ENCODE results near the gene ITGA3. TPM values are rescaled to one million over a fixed set of nuclear protein-coding genes. Genes with fewer than 3 reads are reported as not detected.

ITGA3 gene
- total and polyA plus RNA-seq, 8 donors = 16.8 to 61.2 (median 26.2) TPM

DNA sequence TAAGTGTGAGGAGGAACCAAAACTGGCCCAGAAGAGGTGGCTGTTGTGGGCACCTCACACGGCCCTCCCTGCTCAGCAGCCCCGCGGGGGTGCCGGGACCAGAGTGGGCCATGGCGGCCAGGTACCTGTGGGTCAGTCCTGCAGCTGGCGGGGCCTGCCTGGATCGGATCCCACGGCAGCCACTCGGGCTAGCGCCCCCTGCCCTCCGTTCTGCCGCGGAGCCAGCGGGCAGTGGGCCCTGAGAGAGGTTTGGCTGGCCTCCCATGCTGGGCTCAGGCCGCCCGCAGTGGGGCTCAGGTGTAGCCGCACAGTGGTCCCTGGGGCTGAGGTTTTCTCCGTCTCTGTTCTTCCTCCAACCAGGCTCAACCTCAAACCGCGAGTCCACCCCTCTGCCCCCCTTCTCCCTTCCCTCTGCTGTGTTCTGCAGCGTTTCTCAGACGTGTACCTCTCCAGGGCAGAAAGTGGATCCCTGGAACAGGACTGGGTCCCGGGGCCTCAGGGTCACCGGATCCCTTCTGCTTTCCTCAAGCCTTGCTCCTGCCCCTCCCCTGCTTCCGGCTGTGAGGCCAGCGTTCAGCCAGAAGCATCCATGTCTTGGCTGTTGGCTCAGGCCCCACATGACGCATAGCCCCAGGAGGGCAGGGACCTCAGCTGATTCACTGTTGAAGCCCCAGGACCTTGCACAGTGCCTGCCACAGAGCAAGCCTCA is 28.6 kb upstream of the ITGA3 start:
- intact Hi-C loops (cut with DNase I) = loop anchor here in 2 of 3 donors (2.0 to 5.0 kb wide), 2 partner anchors 60 to 61 kb away; no protein-coding TSS in a partner anchor
- no peaks in the 10 kb centered on the region for H3K9me3 ChIP-seq
- H3K36me3 ChIP-seq = no peaks in the 10 kb centered on the region
- H3K4me3 ChIP-seq = peak overlapping the region in 1 of 4 donors; percentile 10
- ATAC-seq (peak; percentile 47 to 80 (median 64)), FAIRE-seq (no peak), DNase-seq (peak in 2 of 6 donors; percentile 36 to 69)
- peak overlapping the region in 1 of 4 donors; percentile 9 for H3K27ac ChIP-seq
- TF ChIP-seq CTCF (IDR thresholded peaks at IDR 0.05) = no peak
- H3K4me1 ChIP-seq = peaks cover 0 to 5% (median 4%) of the 10 kb centered on the region in 3 donors
- H3K27me3 ChIP-seq = no peaks in the 10 kb centered on the region
- whole genome bisulfite sequencing, 2 donors = 8 to 10% methylated on average over 26 to 27 of the region's 27 CpGs

DNA sequence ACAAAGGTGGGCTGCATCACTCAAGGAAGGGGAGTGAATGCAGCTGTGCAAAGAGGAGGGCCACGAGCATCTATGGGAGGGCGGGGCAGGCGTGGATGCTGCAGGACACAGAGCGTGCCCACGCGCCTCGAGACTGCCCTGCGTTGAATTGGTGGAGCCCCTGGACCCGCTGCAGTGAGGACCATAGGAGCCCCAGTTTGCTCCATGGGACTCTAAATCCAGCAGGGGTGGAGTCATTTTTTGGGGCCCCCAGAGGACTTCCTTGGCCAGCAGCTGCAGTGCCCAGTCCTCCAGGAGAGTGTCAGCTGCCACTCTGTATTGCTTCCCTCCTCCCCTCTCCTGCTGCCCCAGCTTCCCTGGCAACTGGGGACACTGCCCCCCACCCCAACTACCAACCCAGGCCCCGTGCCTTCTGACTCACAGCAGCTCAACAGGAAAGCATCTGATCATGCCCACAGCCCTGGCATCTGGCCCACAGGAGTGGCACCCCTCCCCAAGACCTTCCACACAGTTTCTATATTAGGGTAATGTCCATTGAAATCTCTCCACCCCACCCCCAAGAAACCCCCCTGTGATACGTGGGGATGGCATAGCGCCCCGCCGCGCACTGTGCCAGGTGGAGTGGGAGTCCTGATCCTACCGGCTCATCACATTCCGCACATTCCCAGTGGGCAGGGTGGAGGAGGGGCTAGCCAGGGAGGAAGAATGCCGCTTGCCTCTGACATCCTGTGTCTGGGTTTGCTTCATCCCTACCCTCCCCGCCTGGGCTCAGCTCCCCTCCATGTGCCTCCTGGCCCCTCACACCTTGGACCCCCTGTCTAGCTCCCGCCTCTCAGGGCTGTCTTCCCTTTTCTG is 27.8 kb upstream of the ITGA3 start:
- no peaks in the 10 kb centered on the region for H3K36me3 ChIP-seq
- no peaks in the 10 kb centered on the region for H3K9me3 ChIP-seq
- TF ChIP-seq CTCF (IDR thresholded peaks at IDR 0.05) = no peak
- H3K27me3 ChIP-seq = no peaks in the 10 kb centered on the region
- WGBS, 2 donors = 45 to 54% methylated on average over 20 of the region's 20 CpGs
- DNase-seq (peak in 1 of 6 donors; percentile 44), FAIRE-seq (no peak), ATAC-seq (peak; percentile 37 to 60 (median 44))
- peak overlapping the region in 1 of 4 donors; percentile 9 for H3K27ac ChIP-seq
- H3K4me1 ChIP-seq = peaks cover 0 to 5% (median 4%) of the 10 kb centered on the region in 3 donors
- intact Hi-C loops (cut with DNase I) = loop anchor here in 2 of 3 donors (2.0 to 5.0 kb wide), 2 partner anchors 59 to 61 kb away; no protein-coding TSS in a partner anchor
- no peak overlapping the region for H3K4me3 ChIP-seq

GRCh38 chr17:50028736-50029120 is 27.2 kb upstream of the ITGA3 start:
- DNase-seq = no peak

DNA sequence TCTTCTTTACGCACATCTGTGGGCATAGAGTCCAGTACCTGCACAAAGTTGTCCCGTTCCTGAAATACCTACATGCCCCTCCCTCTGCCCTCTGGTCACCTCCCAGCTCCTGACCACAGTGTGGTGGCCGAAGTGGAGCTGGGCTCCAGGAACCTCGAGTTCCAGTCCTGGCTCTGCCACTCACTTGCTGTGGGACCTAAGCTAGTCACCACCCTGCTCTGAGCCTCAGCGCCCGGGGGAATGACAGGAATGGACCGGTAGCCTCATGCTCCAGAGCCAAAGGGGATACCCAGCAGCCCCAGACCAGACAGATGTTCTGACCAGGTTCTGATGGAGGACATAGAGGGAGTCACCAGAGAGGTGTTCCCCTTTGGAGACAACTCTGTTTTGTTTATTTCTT is 26.7 kb upstream of the ITGA3 start:
- Histone ChIP-seq H3K27me3 (no peaks in the 10 kb centered on the region), H3K4me1 (peaks cover 0 to 5% (median 4%) of the 10 kb centered on the region in 3 donors), H3K27ac (no peak overlapping the region), H3K4me3 (no peak overlapping the region), H3K36me3 (no peaks in the 10 kb centered on the region), H3K9me3 (no peaks in the 10 kb centered on the region)
- ATAC-seq = no peak
- no peak for TF ChIP-seq CTCF (IDR thresholded peaks at IDR 0.05)
- no peak for FAIRE-seq
- no peak for DNase-seq
- whole genome bisulfite sequencing, 2 donors = 69 to 73% methylated on average over 7 of the region's 7 CpGs
- intact Hi-C loops (cut with DNase I) = loop anchor here in 1 of 3 donors (5.0 kb wide), 1 partner anchor 58 kb away; no protein-coding TSS in a partner anchor

More at GRCh38 chr17:50028736-50029120, 27.2 kb upstream of the ITGA3 start:
- no peak overlapping the region for H3K4me3 ChIP-seq
- no peaks in the 10 kb centered on the region for H3K9me3 ChIP-seq
- FAIRE-seq (no peak), ATAC-seq (no peak)
- no peak overlapping the region for H3K27ac ChIP-seq
- WGBS, 2 donors = 72 to 80% methylated on average over 6 of the region's 6 CpGs
- intact Hi-C loops (cut with DNase I) = loop anchor here in 1 of 3 donors (5.0 kb wide), 1 partner anchor 59 kb away; no protein-coding TSS in a partner anchor
- no peaks in the 10 kb centered on the region for H3K27me3 ChIP-seq
- H3K36me3 ChIP-seq = no peaks in the 10 kb centered on the region
- H3K4me1 ChIP-seq = peaks cover 0 to 5% (median 4%) of the 10 kb centered on the region in 3 donors
- TF ChIP-seq CTCF (IDR thresholded peaks at IDR 0.05) = no peak

Measured in pancreas (tissue), 10 donors.